HepG2 (cell line): ENCODE results near the gene MAVS. TPM values are rescaled to one million over a fixed set of nuclear protein-coding genes. Genes with fewer than 3 reads are reported as not detected.

Experiments used
- E2F5 ChIP-seq: sonication (generic); formaldehyde crosslinking; conservative IDR thresholded peaks from 2 replicates; pipeline ENCODE4 v1.4.0; 2020; ENCODE audit warnings: missing genetic modification reagents
- FOXP1 ChIP-seq, 2 experiments: fragments of 450-650 bp in 1 of 2; IDR thresholded peaks; 2 replicates each; pipeline ENCODE4 v1.6.1; 2017 to 2018; ENCODE audit warnings: antibody characterized with exemption in 1 of 2
- ZNF614 ChIP-seq: IDR thresholded peaks from 2 replicates; pipeline ENCODE4 v1.6.1; 2018; ENCODE audit warnings: missing biosample characterization, missing genetic modification reagents, inconsistent platforms, borderline replicate concordance
- polyA plus RNA-seq, 8 experiments: library from polyadenylated mRNA; depleted of rRNA in 3 of 8; stranded (reverse) in 7 of 8; unstranded in 1 of 8; fragments of >200 nt; fragmentation: Illumina TruSeq in 4 of 8; extraction: Trizol in 4 of 8; gene quantifications; 2 replicates each; pipeline versions ENCODE4 v1.2.1 to v1.2.3, GENCODE V29; 2011 to 2016; ENCODE audit warnings: low read depth in 4 of 8, missing spikeins in 1 of 8, mixed read lengths in 1 of 8; ENCODE audit not compliant: insufficient read depth in 1 of 8
- total RNA-seq, 5 experiments: library from RNA; depleted of rRNA; stranded (reverse); fragments of >200 nt; fragmentation: Illumina TruSeq; extraction: Trizol; gene quantifications; 2 replicates each; pipeline ENCODE4 v1.2.3, GENCODE V29; 2016; ENCODE audit warnings: low read depth in 1 of 5
- TF ChIP-seq, protein P1 (sequence below), 2 experiments: fragments of 450-650 bp in 1 of 2; sonication (generic) in 1 of 2; formaldehyde crosslinking in 1 of 2; IDR thresholded peaks; 2 replicates each; pipeline versions ENCODE4 v1.6.1 to v1.8.0; 2016 to 2022; ENCODE audit warnings: antibody characterized with exemption in 1 of 2, mild to moderate bottlenecking in 1 of 2, missing genetic modification reagents in 1 of 2
- TF ChIP-seq, protein P2 (sequence below): IDR thresholded peaks from 2 replicates; pipeline ENCODE4 v1.4.0; 2020; ENCODE audit warnings: mild to moderate bottlenecking, missing genetic modification reagents
- TF ChIP-seq, protein P3 (sequence below): sonication (generic); formaldehyde crosslinking; IDR thresholded peaks from 2 replicates; pipeline ENCODE4 v1.4.0; 2020; ENCODE audit warnings: mild to moderate bottlenecking, missing genetic modification reagents
- TF ChIP-seq, protein P4 (sequence below): sonication (generic); formaldehyde crosslinking; IDR thresholded peaks from 2 replicates; pipeline ENCODE4 v1.8.1; 2023; ENCODE audit warnings: mild to moderate bottlenecking, missing genetic modification reagents, borderline replicate concordance
- TF ChIP-seq, protein P5 (sequence below): sonication (generic); formaldehyde crosslinking; IDR thresholded peaks from 2 replicates; pipeline ENCODE4 v1.9.0; 2021; ENCODE audit warnings: missing genetic modification reagents, mild to moderate bottlenecking, borderline replicate concordance

Gene MAVS
- total and polyA plus RNA-seq, 2 of the 13 experiments (the other 11 are each of a cell fraction or from before 2014, with no cell fraction given): 27.3 to 36.6 TPM

DNA sequence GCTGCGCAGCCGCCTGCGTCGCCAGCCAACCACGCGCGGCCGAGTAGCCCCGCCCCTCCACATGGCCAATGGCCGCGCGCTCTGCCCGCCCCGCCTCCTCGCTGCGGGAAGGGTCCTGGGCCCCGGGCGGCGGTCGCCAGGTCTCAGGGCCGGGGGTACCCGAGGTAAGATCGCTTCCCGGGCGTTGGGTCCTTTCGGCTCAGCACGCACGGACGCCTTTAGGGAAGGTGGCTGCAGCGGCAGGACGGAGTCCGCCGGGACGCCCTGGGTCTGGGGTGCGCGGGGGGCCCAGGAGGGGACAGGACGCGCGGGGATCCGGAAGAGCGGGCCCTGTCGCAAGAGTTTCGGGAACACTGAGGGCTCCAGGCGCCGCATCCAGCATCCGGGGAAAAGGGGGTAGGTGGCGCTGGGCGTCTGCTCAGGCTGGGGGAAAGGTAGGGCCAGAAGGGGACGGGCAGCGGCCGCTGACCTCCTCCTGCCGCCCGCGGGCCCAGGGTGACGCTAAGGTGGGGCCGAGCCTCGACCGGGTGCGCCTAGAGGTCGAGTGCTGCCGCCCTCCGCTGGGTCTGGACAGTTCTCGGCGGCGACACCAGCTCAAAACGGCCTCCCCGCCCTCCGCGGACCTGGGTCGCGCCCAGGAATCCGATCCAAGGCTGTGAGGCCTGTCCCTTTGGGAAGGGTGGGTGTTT lies at the start of gene MAVS (continued):
- TF ChIP-seq, protein P1, sequence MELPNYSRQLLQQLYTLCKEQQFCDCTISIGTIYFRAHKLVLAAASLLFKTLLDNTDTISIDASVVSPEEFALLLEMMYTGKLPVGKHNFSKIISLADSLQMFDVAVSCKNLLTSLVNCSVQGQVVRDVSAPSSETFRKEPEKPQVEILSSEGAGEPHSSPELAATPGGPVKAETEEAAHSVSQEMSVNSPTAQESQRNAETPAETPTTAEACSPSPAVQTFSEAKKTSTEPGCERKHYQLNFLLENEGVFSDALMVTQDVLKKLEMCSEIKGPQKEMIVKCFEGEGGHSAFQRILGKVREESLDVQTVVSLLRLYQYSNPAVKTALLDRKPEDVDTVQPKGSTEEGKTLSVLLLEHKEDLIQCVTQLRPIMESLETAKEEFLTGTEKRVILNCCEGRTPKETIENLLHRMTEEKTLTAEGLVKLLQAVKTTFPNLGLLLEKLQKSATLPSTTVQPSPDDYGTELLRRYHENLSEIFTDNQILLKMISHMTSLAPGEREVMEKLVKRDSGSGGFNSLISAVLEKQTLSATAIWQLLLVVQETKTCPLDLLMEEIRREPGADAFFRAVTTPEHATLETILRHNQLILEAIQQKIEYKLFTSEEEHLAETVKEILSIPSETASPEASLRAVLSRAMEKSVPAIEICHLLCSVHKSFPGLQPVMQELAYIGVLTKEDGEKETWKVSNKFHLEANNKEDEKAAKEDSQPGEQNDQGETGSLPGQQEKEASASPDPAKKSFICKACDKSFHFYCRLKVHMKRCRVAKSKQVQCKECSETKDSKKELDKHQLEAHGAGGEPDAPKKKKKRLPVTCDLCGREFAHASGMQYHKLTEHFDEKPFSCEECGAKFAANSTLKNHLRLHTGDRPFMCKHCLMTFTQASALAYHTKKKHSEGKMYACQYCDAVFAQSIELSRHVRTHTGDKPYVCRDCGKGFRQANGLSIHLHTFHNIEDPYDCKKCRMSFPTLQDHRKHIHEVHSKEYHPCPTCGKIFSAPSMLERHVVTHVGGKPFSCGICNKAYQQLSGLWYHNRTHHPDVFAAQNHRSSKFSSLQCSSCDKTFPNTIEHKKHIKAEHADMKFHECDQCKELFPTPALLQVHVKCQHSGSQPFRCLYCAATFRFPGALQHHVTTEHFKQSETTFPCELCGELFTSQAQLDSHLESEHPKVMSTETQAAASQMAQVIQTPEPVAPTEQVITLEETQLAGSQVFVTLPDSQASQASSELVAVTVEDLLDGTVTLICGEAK (IDR thresholded peaks at IDR 0.05): no peak
- TF ChIP-seq, protein P1 (CRISPR knock-in tag; IDR thresholded peaks at IDR 0.05): peak; percentile 90
- TF ChIP-seq E2F5 (CRISPR knock-in tag) (peak; percentile 63; the same call in 1 of the 2 replicates), FOXP1 (IDR thresholded peaks at IDR 0.05) (no peak), FOXP1 (CRISPR knock-in tag; IDR thresholded peaks at IDR 0.05) (no peak; the same call in 1 of the 2 replicates), ZNF614 (CRISPR knock-in tag) (peak; percentile 74; the same call in 1 of the 2 replicates)
- TF ChIP-seq, protein P2, sequence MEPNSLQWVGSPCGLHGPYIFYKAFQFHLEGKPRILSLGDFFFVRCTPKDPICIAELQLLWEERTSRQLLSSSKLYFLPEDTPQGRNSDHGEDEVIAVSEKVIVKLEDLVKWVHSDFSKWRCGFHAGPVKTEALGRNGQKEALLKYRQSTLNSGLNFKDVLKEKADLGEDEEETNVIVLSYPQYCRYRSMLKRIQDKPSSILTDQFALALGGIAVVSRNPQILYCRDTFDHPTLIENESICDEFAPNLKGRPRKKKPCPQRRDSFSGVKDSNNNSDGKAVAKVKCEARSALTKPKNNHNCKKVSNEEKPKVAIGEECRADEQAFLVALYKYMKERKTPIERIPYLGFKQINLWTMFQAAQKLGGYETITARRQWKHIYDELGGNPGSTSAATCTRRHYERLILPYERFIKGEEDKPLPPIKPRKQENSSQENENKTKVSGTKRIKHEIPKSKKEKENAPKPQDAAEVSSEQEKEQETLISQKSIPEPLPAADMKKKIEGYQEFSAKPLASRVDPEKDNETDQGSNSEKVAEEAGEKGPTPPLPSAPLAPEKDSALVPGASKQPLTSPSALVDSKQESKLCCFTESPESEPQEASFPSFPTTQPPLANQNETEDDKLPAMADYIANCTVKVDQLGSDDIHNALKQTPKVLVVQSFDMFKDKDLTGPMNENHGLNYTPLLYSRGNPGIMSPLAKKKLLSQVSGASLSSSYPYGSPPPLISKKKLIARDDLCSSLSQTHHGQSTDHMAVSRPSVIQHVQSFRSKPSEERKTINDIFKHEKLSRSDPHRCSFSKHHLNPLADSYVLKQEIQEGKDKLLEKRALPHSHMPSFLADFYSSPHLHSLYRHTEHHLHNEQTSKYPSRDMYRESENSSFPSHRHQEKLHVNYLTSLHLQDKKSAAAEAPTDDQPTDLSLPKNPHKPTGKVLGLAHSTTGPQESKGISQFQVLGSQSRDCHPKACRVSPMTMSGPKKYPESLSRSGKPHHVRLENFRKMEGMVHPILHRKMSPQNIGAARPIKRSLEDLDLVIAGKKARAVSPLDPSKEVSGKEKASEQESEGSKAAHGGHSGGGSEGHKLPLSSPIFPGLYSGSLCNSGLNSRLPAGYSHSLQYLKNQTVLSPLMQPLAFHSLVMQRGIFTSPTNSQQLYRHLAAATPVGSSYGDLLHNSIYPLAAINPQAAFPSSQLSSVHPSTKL (CRISPR knock-in tag): peak; percentile 50; the same call in 1 of the 2 replicates
- TF ChIP-seq, protein P3, sequence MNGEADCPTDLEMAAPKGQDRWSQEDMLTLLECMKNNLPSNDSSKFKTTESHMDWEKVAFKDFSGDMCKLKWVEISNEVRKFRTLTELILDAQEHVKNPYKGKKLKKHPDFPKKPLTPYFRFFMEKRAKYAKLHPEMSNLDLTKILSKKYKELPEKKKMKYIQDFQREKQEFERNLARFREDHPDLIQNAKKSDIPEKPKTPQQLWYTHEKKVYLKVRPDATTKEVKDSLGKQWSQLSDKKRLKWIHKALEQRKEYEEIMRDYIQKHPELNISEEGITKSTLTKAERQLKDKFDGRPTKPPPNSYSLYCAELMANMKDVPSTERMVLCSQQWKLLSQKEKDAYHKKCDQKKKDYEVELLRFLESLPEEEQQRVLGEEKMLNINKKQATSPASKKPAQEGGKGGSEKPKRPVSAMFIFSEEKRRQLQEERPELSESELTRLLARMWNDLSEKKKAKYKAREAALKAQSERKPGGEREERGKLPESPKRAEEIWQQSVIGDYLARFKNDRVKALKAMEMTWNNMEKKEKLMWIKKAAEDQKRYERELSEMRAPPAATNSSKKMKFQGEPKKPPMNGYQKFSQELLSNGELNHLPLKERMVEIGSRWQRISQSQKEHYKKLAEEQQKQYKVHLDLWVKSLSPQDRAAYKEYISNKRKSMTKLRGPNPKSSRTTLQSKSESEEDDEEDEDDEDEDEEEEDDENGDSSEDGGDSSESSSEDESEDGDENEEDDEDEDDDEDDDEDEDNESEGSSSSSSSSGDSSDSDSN (CRISPR knock-in tag): peak; percentile 99
- TF ChIP-seq, protein P4, sequence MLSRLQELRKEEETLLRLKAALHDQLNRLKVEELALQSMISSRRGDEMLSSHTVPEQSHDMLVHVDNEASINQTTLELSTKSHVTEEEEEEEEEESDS: no peak; the same call in 1 of the 2 replicates
- TF ChIP-seq, protein P5, sequence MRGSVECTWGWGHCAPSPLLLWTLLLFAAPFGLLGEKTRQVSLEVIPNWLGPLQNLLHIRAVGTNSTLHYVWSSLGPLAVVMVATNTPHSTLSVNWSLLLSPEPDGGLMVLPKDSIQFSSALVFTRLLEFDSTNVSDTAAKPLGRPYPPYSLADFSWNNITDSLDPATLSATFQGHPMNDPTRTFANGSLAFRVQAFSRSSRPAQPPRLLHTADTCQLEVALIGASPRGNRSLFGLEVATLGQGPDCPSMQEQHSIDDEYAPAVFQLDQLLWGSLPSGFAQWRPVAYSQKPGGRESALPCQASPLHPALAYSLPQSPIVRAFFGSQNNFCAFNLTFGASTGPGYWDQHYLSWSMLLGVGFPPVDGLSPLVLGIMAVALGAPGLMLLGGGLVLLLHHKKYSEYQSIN (CRISPR knock-in tag): no peak
